Hematopoietic multipotent progenitor cell treated with erythropoietin and hydrocortisone succinate and interleukin-3 and kit ligand, for 15 days (in vitro differentiated cells): ENCODE measurements around the gene ZNF330.
"Not testable (repeated sequence)": the region's sequence is repeated elsewhere in the genome, so short reads cannot be mapped to it uniquely, and the experiment has no call there.

Experiments
- DNase-seq: peaks from one replicate; pipeline ENCODE4 v3.0.0-alpha.2; 2015; ENCODE audit warnings: low spot score

ZNF330 gene

GRCh38 chr4:141220691-141221659 lies at the start of gene ZNF330:
Gene ZNF330, plus strand, starts transcription at chr4:141220895. Its CDS starts 1,477 bp downstream, at chr4:141222372.
- peak; percentile 81 for DNase-seq

- no peak for DNase-seq
Observed at GRCh38 chr4:141174457-141174856, 46.2 kb upstream of the ZNF330 start.

- DNase-seq, result peak; percentile 3
Observed at GRCh38 chr4:141177171-141177570, 43.5 kb upstream of the ZNF330 start.

GRCh38 chr4:141179474-141180373 lies 41.0 kb upstream of the ZNF330 start:
- DNase-seq, result no peak

DNA sequence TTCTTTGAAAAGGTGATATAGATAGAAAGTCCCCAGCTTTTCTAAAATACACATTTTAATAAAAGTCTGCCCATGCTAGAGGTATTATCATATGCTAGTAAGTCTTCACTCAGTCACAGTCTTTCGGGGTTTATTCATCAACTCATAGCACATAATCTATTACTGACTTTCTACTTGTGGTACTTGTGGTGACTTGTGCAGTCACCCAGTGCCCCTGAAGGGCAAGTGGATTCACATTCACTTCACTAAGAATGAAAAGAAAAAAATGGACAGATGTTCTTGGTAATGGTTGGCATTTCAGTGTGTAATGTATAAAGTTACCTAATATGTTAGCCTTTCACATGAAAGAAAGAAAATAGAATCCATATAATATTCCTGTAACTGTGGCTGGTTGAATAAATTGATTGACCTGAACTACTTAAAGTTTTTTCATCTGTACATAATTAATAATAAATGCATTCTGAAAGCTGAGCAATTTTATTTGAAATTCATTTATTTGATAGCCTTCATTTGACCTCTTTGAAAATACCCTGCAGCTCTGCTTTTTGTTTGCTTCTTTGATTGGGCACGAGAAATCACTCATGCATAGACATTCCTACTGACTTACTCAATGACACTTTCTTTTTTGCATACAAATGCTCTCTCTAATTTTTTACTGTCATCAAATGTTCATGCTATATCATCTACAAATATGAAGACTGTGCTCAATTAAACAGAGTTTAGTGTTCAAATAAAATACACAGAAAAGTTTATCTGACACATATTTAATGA lies 39.5 kb upstream of the ZNF330 start:
- DNase-seq, result no peak

DNA sequence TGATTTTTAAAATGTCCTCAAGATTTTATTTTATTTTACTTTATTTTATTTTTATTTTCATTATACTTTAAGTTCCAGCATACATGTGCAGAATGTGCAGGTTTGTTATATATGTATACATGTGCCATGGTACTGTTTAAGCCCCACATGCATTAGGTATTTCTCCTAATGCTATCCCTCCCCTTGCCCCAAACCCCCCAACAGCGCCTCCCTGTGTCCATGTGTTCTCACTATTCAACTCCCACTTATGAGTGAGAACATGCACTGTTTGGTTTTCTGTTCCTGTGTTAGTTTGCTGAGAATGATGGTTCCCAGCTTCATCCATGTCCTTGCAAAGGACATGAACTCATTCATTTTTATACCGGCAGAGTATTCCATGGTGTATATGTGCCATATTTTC lies 37.2 kb upstream of the ZNF330 start:
- not testable (repeated sequence) for DNase-seq

DNA sequence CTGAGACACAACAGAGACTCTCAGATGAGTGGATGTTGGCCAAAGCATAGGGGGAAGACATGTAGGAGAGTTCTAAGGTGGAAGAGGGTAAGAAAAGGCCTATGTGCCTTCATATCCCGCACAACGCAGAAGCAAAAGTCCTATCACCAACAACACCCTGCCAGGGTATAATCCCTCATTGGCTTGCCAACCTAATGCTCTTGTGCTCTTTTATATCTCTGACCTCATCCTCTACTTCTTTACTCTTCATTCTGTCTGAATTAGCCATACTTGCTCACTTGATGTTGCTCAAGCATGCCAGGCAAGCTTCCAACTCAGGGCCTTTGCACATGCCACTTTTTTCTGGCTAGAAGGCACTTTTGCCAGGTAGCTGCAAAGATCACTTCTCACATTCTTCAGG lies 28.1 kb upstream of the ZNF330 start:
- no peak for DNase-seq

- no peak for DNase-seq
Observed at GRCh38 chr4:141193516-141194034, 27.1 kb upstream of the ZNF330 start.

DNA sequence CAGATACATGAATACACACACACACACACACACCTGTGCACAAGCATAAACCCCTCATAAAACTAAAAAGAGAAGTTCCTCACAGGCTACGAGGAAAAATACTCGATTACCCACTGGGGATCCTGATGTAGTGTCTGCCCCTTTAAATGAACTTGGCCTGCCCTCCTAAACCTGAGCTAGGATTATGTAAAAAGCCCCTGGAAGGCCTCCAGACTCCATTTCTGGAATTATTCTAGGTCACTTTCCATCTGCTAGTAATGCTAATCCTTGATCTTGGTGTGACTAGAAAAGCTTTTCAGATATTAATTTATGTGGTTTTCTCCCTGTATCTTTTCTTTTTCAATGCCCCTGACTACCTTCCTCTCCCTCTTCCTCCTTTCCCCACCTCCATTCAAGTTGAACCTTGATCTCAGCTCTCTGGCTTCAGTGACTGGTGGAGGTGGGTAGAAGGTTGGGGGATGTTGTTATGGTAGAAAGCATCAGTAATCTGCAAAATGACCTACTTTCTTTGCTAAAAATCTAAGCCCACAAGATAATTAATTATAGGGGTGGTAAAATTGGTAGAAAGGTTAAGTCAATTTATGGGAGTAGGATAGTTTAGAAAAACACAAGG lies 25.5 kb upstream of the ZNF330 start:
- no peak for DNase-seq

GRCh38 chr4:141196227-141196933 lies 24.3 kb upstream of the ZNF330 start:
- no peak for DNase-seq

- no peak for DNase-seq
Observed at GRCh38 chr4:141207961-141208360, 12.7 kb upstream of the ZNF330 start.

DNA sequence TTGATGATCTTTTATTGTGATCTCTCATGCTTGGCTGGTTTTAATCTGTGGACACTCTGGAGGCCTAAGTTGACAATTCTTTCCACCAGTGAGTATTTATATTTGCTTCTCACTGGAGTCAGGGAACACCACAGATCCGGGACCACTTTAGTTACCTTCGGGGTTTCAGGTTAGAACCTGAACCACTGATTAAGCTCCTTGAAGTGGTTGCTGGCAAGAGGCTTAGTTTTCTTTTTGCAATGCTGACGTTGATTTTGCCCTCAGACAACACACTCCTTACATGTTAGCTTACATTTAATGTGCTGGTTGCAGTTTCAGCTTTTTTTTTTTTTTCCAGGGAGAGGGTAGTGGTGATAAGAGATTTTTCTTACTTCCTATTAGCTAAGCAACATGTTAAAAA lies 10.5 kb upstream of the ZNF330 start:
- no peak for DNase-seq

DNA sequence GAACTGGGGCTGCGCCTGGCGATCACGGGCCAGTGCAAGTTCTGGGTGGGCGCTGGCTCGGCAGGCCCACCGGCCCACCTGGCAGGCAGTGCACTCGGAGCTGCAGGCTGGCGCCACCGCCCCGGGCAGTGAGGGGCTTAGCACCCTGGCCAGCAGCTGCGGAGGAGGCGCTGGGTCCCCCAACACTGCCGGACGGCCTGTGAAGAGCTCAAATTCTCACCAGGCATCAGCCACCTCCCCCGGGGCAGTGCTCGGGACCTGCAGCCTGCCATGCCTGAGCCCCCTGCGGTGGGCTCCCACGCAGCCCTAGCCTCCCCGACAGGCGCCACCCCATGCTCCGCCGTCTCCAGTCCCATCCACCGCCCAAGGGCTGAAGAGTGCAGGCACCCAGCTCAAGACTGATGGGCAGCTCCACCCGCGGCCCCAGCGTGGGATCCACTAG lies 7.1 kb upstream of the ZNF330 start:
- no peak for DNase-seq

- no peak for DNase-seq
Observed at GRCh38 chr4:141215030-141215429, 5.7 kb upstream of the ZNF330 start.

GRCh38 chr4:141216002-141216761 lies 4.5 kb upstream of the ZNF330 start:
- DNase-seq, result no peak

DNA sequence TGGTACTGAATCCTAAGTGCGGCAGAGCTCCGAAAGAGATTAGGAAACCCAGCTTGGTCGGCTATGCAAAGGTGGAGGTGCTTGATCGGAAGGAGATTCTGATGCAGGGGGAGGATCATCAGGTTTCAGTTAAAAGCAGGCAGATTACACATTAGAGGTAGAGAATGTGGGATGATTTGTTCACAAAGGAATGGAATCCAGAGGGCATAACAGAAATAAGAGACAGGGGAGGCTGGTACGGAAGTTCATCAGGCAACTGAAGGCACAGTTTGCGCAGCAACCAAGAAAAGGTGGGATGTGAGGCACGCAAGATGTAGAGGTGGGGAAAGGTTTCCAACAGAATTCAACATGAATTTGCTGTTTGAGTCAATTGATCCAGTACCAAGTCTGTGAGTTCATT lies 424 bp upstream of the ZNF330 start:
- no peak for DNase-seq

GRCh38 chr4:141223418-141223817 lies 2.7 kb downstream of the ZNF330 start:
- DNase-seq, result no peak

DNA sequence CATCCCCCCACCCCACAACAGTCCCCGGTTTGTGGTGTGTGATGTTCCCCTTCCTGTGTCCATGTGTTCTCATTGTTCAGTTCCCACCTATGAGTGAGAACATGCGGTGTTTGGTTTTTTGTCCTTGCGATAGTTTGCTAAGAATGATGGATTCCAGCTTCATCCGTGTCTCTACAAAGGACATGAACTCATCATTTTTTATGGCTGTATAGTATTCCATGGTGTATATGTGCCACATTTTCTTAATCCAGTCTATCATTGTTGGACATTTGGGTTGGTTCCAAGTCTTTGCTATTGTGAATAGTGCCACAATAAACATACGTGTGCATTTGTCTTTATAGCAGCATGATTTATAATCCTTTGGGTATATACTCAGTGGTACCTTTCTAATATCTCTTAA lies 6.6 kb downstream of the ZNF330 start:
- not testable (repeated sequence) for DNase-seq

DNA sequence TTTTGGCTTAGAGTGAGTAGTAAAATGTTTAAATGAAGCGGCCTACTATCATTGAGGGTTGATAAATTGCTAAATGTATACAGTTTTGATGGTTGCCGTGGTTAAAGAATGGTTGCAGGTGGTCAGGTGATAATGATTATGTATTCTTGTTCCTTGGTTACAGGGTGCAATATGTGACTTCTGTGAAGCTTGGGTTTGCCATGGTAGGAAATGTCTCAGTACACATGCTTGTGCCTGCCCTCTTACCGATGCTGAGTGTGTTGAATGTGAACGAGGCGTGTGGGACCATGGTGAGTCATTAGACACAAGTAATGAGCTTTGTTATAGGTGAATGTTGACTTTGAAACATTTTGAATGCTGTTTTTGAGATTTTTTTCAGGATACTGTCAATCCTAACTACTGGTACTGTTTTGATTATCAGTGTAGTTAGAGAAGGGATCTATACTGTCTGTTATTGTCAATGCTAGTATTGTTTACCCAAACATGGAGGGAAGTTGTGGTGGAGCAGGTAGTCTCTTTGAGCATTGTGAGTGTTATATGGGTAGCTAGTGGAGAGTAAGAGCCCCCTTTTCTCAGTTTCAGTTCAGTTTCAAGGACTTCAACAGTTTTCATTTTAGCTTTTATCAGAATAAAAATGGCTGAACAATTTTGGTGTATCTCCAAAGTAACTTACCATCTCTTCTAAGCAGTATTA lies 8.9 kb downstream of the ZNF330 start:
- no peak for DNase-seq
